RWPE1 (cell line): Measurements from ENCODE around the gene RFX2.

Experiments
- CTCF ChIA-PET: fragments of 350-600 bp; sonication (Branson Sonifier 250); formaldehyde crosslinking; extraction: SDS; loops from one replicate; lab custom pipeline; 2021; lab: Yijun Ruan, JAX
- POLR2A ChIA-PET: fragments of 400-600 bp; formaldehyde crosslinking; extraction: SDS; loops from one replicate; lab custom pipeline; 2020; ENCODE audit warnings: antibody characterized with exemption; ENCODE audit not compliant: low non-redundant PET; lab: Yijun Ruan, JAX
- DNase-seq: peaks from one replicate; pipeline ENCODE4 v3.0.0; 2012; ENCODE audit warnings: low spot score
- H3K27ac ChIP-seq: fragments of 450-650 bp; 2 replicates; pipeline ENCODE4 v1.5.1; 2017
- CTCF ChIP-seq: fragments of 450-650 bp; conservative IDR thresholded peaks from 2 replicates; pipeline ENCODE4 v1.5.1; 2017; ENCODE audit warnings: low read depth, mild to moderate bottlenecking

Gene RFX2

GRCh38 chr19:5996102-5996501 is 114.2 kb downstream of the RFX2 start:
- peak overlapping the region; percentile 3 for H3K27ac ChIP-seq
- TF ChIP-seq CTCF: no peak
- POLR2A ChIA-PET: interaction anchor here (0.6 kb wide), 1 partner anchor 105 kb away, joined by 3 read pairs; no protein-coding TSS in a partner anchor
- CTCF ChIA-PET: interaction anchor here (0.8 kb wide), 1 partner anchor 11 kb away, joined by 4 read pairs; no protein-coding TSS in a partner anchor
- no peak for DNase-seq

- TF ChIP-seq CTCF: no peak
- H3K27ac ChIP-seq: peak overlapping the region; percentile 3
- no peak for DNase-seq
- ChIA-PET POLR2A (no interaction called here), CTCF (interaction anchor here (0.6 to 0.8 kb wide), 2 partner anchors 11 to 222 kb away, joined by 4 read pairs; no protein-coding TSS in a partner anchor)
Measured at GRCh38 chr19:5995606-5996005, 114.7 kb downstream of the RFX2 start.

- ChIA-PET POLR2A (no interaction called here), CTCF (no interaction called here)
- peak overlapping the region; percentile 42 for H3K27ac ChIP-seq
- no peak for TF ChIP-seq CTCF
- DNase-seq: no peak
Measured at GRCh38 chr19:5994405-5995165, 115.7 kb downstream of the RFX2 start.

GRCh38 chr19:5993648-5994358 is 116.5 kb downstream of the RFX2 start:
- no peak for DNase-seq
- ChIA-PET POLR2A (no interaction called here), CTCF (no interaction called here)
- H3K27ac ChIP-seq: peak overlapping the region; percentile 42
- TF ChIP-seq CTCF: no peak

- no peak for TF ChIP-seq CTCF
- POLR2A ChIA-PET: no interaction called here
- no peak for DNase-seq
- CTCF ChIA-PET: no interaction called here
- H3K27ac ChIP-seq: peak overlapping the region; percentile 42
Measured at GRCh38 chr19:5993201-5993600, 117.1 kb downstream of the RFX2 start.

- no peak for DNase-seq
- POLR2A ChIA-PET: no interaction called here
- CTCF ChIA-PET: no interaction called here
- peak overlapping the region; percentile 42; the same call in 1 of the 2 replicates for H3K27ac ChIP-seq
- TF ChIP-seq CTCF: no peak
Measured at GRCh38 chr19:5992756-5993155, 117.5 kb downstream of the RFX2 start.
